HCT116 (cell line): Measurements from ENCODE around the gene TPGS1. TPM values are rescaled to one million over a fixed set of nuclear protein-coding genes. Genes with fewer than 3 reads are reported as not detected.

ENCODE experiments used
- total RNA-seq: library from RNA; stranded (reverse); gene quantifications from one replicate; pipeline ENCODE4 v1.2.1, GENCODE V29; 2021; ENCODE audit not compliant: unreplicated experiment

TPGS1 gene
- total RNA-seq, 1 experiment from 2014 or later, result 19.1 TPM

Other genes with a start within 250 kb of the TPGS1 start
- 128 TPM for gene PLPP2, start 216.1 kb upstream of the TPGS1 start, total RNA-seq
- 41.5 TPM for gene MIER2, start 162.7 kb upstream of the TPGS1 start, total RNA-seq
- 7.1 TPM for gene C2CD4C, start 98.3 kb upstream of the TPGS1 start, total RNA-seq
- 2.5 TPM for gene SHC2, start 46.5 kb upstream of the TPGS1 start, total RNA-seq
- gene MADCAM1, start 11.0 kb upstream of the TPGS1 start, total RNA-seq, result 0.57 TPM
- 87.4 TPM for gene CDC34, start 24.3 kb downstream of the TPGS1 start, total RNA-seq
- gene GZMM, start 36.6 kb downstream of the TPGS1 start, total RNA-seq, result 0.59 TPM
- 603 TPM for gene BSG, start 65.1 kb downstream of the TPGS1 start, total RNA-seq
- 2.4 TPM for gene HCN2, start 82.4 kb downstream of the TPGS1 start, total RNA-seq
- gene POLRMT, start 126.0 kb downstream of the TPGS1 start, total RNA-seq, result 138 TPM
- gene FGF22, start 132.4 kb downstream of the TPGS1 start, total RNA-seq, result 1.5 TPM
- gene RNF126, start 155.7 kb downstream of the TPGS1 start, total RNA-seq, result 93.8 TPM
- 29.1 TPM for gene FSTL3, start 168.9 kb downstream of the TPGS1 start, total RNA-seq
- gene PRSS57, start 188.0 kb downstream of the TPGS1 start, total RNA-seq, result not detected
- 43.7 TPM for gene PALM, start 201.4 kb downstream of the TPGS1 start, total RNA-seq
- 38.2 TPM for gene MISP, start 243.6 kb downstream of the TPGS1 start, total RNA-seq